Measurements from ENCODE around the gene EVC2. TPM values are rescaled to one million over a fixed set of nuclear protein-coding genes. Genes with fewer than 3 reads are reported as not detected.

Gene EVC2
- total RNA-seq, 1 experiment from 2014 or later: 0.15 TPM

DNA sequence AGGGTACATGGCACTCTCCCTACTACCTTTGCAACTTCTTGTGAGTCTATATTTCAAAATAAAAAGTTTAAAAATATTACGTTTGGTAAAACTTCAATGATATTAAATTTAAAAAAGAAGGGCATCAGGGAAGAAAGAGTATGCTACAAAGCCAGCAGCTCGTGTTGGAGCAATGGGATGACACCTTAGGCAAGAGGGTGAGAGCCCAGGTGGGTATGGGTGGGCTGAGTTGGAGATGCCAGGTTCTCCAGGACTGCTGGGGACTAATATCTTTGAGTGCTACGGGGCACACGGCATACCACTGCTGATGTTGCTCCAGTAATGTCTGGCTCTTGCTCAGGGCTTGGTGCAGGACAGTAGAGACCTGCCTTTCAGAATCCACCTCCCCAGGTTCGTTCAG, 132.4 kb downstream of the EVC2 start:
- Histone ChIP-seq H3K9me3 (ENCODE audit: low read length) (no peaks in the 10 kb centered on the region), H3K4me1 (ENCODE audit: low read length) (no peaks in the 10 kb centered on the region), H3K4me3 (ENCODE audit: low read length) (no peak overlapping the region), H3K4me2 (ENCODE audit: low read depth, low read length, poor library complexity, severe bottlenecking) (no peak overlapping the region), H3K27ac (ENCODE audit: low read length) (no peak overlapping the region), H3K9ac (ENCODE audit: low read length) (no peak overlapping the region), H3K9me2 (replicated peaks; ENCODE audit: insufficient read depth, low read length) (no peaks in the 10 kb centered on the region), H2AFZ (ENCODE audit: low read length) (no peak overlapping the region), H4K20me1 (ENCODE audit: insufficient read depth, low read depth, low read length) (no peaks in the 10 kb centered on the region), H3K36me3 (ENCODE audit: insufficient read depth, low read length) (no peaks in the 10 kb centered on the region), H3K79me2 (ENCODE audit: low read length) (no peaks in the 10 kb centered on the region), H3K27me3 (ENCODE audit: low read length) (no peaks in the 10 kb centered on the region)
- no peak for DNase-seq

- Histone ChIP-seq H3K27ac (ENCODE audit: low read length) (no peak overlapping the region), H3K9me2 (replicated peaks; ENCODE audit: insufficient read depth, low read length) (no peaks in the 10 kb centered on the region), H3K27me3 (ENCODE audit: low read length) (no peaks in the 10 kb centered on the region), H3K79me2 (ENCODE audit: low read length) (no peaks in the 10 kb centered on the region), H3K9ac (ENCODE audit: low read length) (no peak overlapping the region), H2AFZ (ENCODE audit: low read length) (no peak overlapping the region), H4K20me1 (ENCODE audit: insufficient read depth, low read depth, low read length) (no peaks in the 10 kb centered on the region), H3K36me3 (ENCODE audit: insufficient read depth, low read length) (no peaks in the 10 kb centered on the region), H3K4me2 (ENCODE audit: low read depth, low read length, poor library complexity, severe bottlenecking) (no peak overlapping the region), H3K4me1 (ENCODE audit: low read length) (no peaks in the 10 kb centered on the region), H3K4me3 (ENCODE audit: low read length) (no peak overlapping the region), H3K9me3 (ENCODE audit: low read length) (no peaks in the 10 kb centered on the region)
- no peak for DNase-seq
These were observed 134.0 kb downstream of the EVC2 start for GRCh38 chr4:5574386-5574785.

- no peaks in the 10 kb centered on the region for H3K4me1 ChIP-seq (ENCODE audit: low read length)
- H3K9me2 ChIP-seq (replicated peaks; ENCODE audit: insufficient read depth, low read length): no peaks in the 10 kb centered on the region
- no peak for DNase-seq
- no peak overlapping the region for H3K4me3 ChIP-seq (ENCODE audit: low read length)
- no peak overlapping the region for H3K9ac ChIP-seq (ENCODE audit: low read length)
- H4K20me1 ChIP-seq (ENCODE audit: insufficient read depth, low read depth, low read length): no peaks in the 10 kb centered on the region
- no peak overlapping the region for H2AFZ ChIP-seq (ENCODE audit: low read length)
- no peaks in the 10 kb centered on the region for H3K9me3 ChIP-seq (ENCODE audit: low read length)
- no peaks in the 10 kb centered on the region for H3K27me3 ChIP-seq (ENCODE audit: low read length)
- no peaks in the 10 kb centered on the region for H3K79me2 ChIP-seq (ENCODE audit: low read length)
- no peak overlapping the region for H3K27ac ChIP-seq (ENCODE audit: low read length)
- H3K4me2 ChIP-seq (ENCODE audit: low read depth, low read length, poor library complexity, severe bottlenecking): no peak overlapping the region
- H3K36me3 ChIP-seq (ENCODE audit: insufficient read depth, low read length): no peaks in the 10 kb centered on the region
These were observed 134.4 kb downstream of the EVC2 start for GRCh38 chr4:5573965-5574364.

GRCh38 chr4:5572751-5573150, 135.6 kb downstream of the EVC2 start:
- Histone ChIP-seq H3K36me3 (ENCODE audit: insufficient read depth, low read length) (no peaks in the 10 kb centered on the region), H3K4me1 (ENCODE audit: low read length) (no peaks in the 10 kb centered on the region), H3K79me2 (ENCODE audit: low read length) (no peaks in the 10 kb centered on the region), H3K27ac (ENCODE audit: low read length) (no peak overlapping the region), H3K9ac (ENCODE audit: low read length) (no peak overlapping the region), H3K9me3 (ENCODE audit: low read length) (no peaks in the 10 kb centered on the region), H3K4me3 (ENCODE audit: low read length) (no peak overlapping the region), H2AFZ (ENCODE audit: low read length) (no peak overlapping the region), H3K4me2 (ENCODE audit: low read depth, low read length, poor library complexity, severe bottlenecking) (no peak overlapping the region), H3K9me2 (replicated peaks; ENCODE audit: insufficient read depth, low read length) (no peaks in the 10 kb centered on the region), H4K20me1 (ENCODE audit: insufficient read depth, low read depth, low read length) (no peaks in the 10 kb centered on the region), H3K27me3 (ENCODE audit: low read length) (no peaks in the 10 kb centered on the region)
- no peak for DNase-seq

- Histone ChIP-seq H3K9ac (ENCODE audit: low read length) (no peak overlapping the region), H3K9me3 (ENCODE audit: low read length) (no peaks in the 10 kb centered on the region), H3K27me3 (ENCODE audit: low read length) (no peaks in the 10 kb centered on the region), H3K36me3 (ENCODE audit: insufficient read depth, low read length) (no peaks in the 10 kb centered on the region), H3K27ac (ENCODE audit: low read length) (no peak overlapping the region), H4K20me1 (ENCODE audit: insufficient read depth, low read depth, low read length) (no peaks in the 10 kb centered on the region), H3K4me2 (ENCODE audit: low read depth, low read length, poor library complexity, severe bottlenecking) (no peak overlapping the region), H3K4me1 (ENCODE audit: low read length) (no peaks in the 10 kb centered on the region), H3K9me2 (replicated peaks; ENCODE audit: insufficient read depth, low read length) (no peaks in the 10 kb centered on the region), H2AFZ (ENCODE audit: low read length) (no peak overlapping the region), H3K4me3 (ENCODE audit: low read length) (no peak overlapping the region), H3K79me2 (ENCODE audit: low read length) (no peaks in the 10 kb centered on the region)
- DNase-seq: no peak
These were observed 136.2 kb downstream of the EVC2 start for GRCh38 chr4:5572114-5572513.

DNA sequence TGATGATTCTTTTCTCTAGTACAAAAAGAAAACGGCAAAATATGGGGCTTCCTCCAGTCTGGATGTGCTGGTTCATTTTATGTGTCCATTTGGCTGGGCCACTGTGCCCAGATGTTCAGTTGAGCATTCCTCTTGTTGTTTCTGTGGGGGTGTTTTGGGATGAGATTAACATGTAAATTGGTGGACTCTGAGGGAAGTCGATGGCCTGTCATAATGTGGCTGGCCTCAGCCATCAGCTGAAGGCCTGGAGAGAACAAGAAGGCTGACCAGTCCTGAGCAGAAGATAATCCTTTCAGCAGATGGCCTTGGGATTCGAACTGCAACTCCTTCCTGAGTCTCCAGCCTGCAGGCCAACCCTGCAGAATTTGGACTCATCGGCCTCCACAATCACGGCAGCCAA, 136.7 kb downstream of the EVC2 start:
- Histone ChIP-seq H3K27ac (ENCODE audit: low read length) (no peak overlapping the region), H3K4me2 (ENCODE audit: low read depth, low read length, poor library complexity, severe bottlenecking) (no peak overlapping the region), H3K4me3 (ENCODE audit: low read length) (no peak overlapping the region), H3K9me2 (replicated peaks; ENCODE audit: insufficient read depth, low read length) (no peaks in the 10 kb centered on the region), H3K79me2 (ENCODE audit: low read length) (no peaks in the 10 kb centered on the region), H3K27me3 (ENCODE audit: low read length) (no peaks in the 10 kb centered on the region), H3K4me1 (ENCODE audit: low read length) (no peaks in the 10 kb centered on the region), H3K9ac (ENCODE audit: low read length) (no peak overlapping the region), H3K36me3 (ENCODE audit: insufficient read depth, low read length) (no peaks in the 10 kb centered on the region), H2AFZ (ENCODE audit: low read length) (no peak overlapping the region), H3K9me3 (ENCODE audit: low read length) (no peaks in the 10 kb centered on the region), H4K20me1 (ENCODE audit: insufficient read depth, low read depth, low read length) (no peaks in the 10 kb centered on the region)
- DNase-seq: no peak

DNA sequence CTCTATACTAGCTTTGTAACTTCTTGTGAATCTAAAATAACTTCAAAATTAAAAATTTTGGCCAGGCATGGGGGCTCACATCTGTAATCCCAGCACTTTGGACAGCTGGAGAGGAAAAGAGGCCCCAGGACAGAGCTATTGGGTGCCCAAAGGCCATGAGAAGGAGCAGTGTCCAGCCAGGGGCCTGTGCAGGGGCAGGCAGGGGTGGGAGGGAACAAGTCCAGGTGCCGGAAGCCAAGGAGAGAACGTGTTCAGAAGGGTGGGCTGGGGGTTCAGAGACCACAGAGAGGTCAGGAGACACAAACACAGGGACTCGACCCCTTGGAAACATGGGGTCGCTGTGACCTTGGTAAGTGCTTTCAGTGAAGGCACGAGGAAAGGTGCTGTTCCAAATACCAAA, 138.9 kb downstream of the EVC2 start:
- Histone ChIP-seq H3K4me3 (ENCODE audit: low read length) (no peak overlapping the region), H3K4me2 (ENCODE audit: low read depth, low read length, poor library complexity, severe bottlenecking) (no peak overlapping the region), H2AFZ (ENCODE audit: low read length) (no peak overlapping the region), H3K9me3 (ENCODE audit: low read length) (no peaks in the 10 kb centered on the region), H4K20me1 (ENCODE audit: insufficient read depth, low read depth, low read length) (no peaks in the 10 kb centered on the region), H3K9me2 (replicated peaks; ENCODE audit: insufficient read depth, low read length) (no peaks in the 10 kb centered on the region), H3K27ac (ENCODE audit: low read length) (no peak overlapping the region), H3K79me2 (ENCODE audit: low read length) (no peaks in the 10 kb centered on the region), H3K4me1 (ENCODE audit: low read length) (no peaks in the 10 kb centered on the region), H3K27me3 (ENCODE audit: low read length) (no peaks in the 10 kb centered on the region), H3K9ac (ENCODE audit: low read length) (no peak overlapping the region), H3K36me3 (ENCODE audit: insufficient read depth, low read length) (no peaks in the 10 kb centered on the region)
- no peak for DNase-seq

GRCh38 chr4:5568931-5569330, 139.4 kb downstream of the EVC2 start:
- Histone ChIP-seq H2AFZ (ENCODE audit: low read length) (no peak overlapping the region), H3K4me1 (ENCODE audit: low read length) (no peaks in the 10 kb centered on the region), H3K9ac (ENCODE audit: low read length) (no peak overlapping the region), H3K4me3 (ENCODE audit: low read length) (no peak overlapping the region), H3K9me2 (replicated peaks; ENCODE audit: insufficient read depth, low read length) (no peaks in the 10 kb centered on the region), H3K27ac (ENCODE audit: low read length) (no peak overlapping the region), H4K20me1 (ENCODE audit: insufficient read depth, low read depth, low read length) (no peaks in the 10 kb centered on the region), H3K4me2 (ENCODE audit: low read depth, low read length, poor library complexity, severe bottlenecking) (no peak overlapping the region), H3K79me2 (ENCODE audit: low read length) (no peaks in the 10 kb centered on the region), H3K27me3 (ENCODE audit: low read length) (no peaks in the 10 kb centered on the region), H3K36me3 (ENCODE audit: insufficient read depth, low read length) (no peaks in the 10 kb centered on the region), H3K9me3 (ENCODE audit: low read length) (no peaks in the 10 kb centered on the region)
- DNase-seq: no peak

DNA sequence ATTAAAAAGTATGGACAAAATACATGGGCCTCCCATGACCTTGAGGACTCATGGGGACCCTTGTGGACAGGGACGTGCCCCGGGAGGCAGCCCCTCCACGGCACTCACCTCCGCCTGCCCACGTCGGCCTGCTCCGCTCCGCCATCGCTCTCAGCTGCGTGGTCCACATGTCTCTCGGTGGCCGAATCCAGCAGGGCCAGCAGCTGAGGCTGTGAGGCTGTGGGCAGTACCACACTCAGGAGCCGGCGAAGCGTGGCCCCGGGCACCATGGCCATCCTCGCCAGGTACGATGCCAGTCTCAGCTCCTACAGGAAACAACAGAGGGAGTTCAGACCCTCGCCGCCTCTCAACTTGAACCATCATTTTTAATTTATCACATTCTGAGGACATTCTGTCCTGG, 140.0 kb downstream of the EVC2 start:
- H3K9me2 ChIP-seq (replicated peaks; ENCODE audit: insufficient read depth, low read length): no peaks in the 10 kb centered on the region
- no peaks in the 10 kb centered on the region for H3K9me3 ChIP-seq (ENCODE audit: low read length)
- no peaks in the 10 kb centered on the region for H3K36me3 ChIP-seq (ENCODE audit: insufficient read depth, low read length)
- no peaks in the 10 kb centered on the region for H3K27me3 ChIP-seq (ENCODE audit: low read length)
- no peaks in the 10 kb centered on the region for H3K4me1 ChIP-seq (ENCODE audit: low read length)
- DNase-seq: no peak
- no peak overlapping the region for H3K9ac ChIP-seq (ENCODE audit: low read length)
- no peak overlapping the region for H3K27ac ChIP-seq (ENCODE audit: low read length)
- no peaks in the 10 kb centered on the region for H4K20me1 ChIP-seq (ENCODE audit: insufficient read depth, low read depth, low read length)
- H3K79me2 ChIP-seq (ENCODE audit: low read length): no peaks in the 10 kb centered on the region
- H2AFZ ChIP-seq (ENCODE audit: low read length): no peak overlapping the region
- no peak overlapping the region for H3K4me3 ChIP-seq (ENCODE audit: low read length)
- H3K4me2 ChIP-seq (ENCODE audit: low read depth, low read length, poor library complexity, severe bottlenecking): no peak overlapping the region

All from Karpas-422 (cell line).